Fibroblast of skin of back (primary cell): Measurements from ENCODE around the gene CCDC85A.
A peak's percentile ranks its signal among the peaks of the same experiment; 100 is the strongest.

Source experiments
- DNase-seq: peaks from one replicate; pipeline ENCODE4 v3.0.0-alpha.2; 2013

The CCDC85A gene

DNA sequence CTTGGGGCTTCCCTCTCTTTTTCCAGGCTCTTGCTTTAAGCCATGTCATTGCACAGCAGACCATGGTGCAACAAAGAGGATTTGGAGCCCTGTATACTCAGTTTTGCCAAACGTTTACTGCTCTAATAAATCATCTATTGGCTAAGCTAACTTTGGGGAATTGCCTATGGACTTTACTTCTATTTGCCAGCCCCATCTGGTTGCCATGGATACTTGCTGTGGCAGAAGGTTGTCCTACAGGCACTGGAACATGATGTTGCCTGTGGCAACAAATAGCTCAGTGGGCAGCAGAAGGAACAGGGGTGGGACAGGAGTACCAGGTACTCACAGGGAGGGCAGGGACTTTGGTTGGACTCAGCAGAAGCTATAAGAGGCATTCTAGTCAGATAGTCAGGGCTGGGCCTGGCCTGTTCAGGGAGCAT lies 129.7 kb downstream of the CCDC85A start:
- DNase-seq, result no peak

DNA sequence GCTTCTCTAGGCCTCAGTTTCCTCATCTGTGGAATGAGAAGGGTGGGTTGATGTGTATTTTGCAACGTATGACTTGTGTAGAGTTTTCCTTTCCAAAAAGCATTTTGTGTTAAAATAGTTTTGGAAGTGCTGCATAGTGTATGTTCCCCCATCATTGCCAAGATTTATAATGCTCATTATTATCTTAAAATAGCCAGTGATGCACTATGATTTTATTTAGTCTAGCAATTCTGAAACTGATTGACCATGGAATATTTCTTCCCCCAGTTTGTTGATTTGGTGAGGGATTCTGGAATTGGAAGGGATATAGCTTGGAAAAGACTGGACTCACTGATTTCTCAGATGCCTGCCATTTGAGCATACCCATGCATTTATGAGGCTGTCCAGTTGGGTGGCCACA lies 130.6 kb downstream of the CCDC85A start:
- no peak for DNase-seq

DNA sequence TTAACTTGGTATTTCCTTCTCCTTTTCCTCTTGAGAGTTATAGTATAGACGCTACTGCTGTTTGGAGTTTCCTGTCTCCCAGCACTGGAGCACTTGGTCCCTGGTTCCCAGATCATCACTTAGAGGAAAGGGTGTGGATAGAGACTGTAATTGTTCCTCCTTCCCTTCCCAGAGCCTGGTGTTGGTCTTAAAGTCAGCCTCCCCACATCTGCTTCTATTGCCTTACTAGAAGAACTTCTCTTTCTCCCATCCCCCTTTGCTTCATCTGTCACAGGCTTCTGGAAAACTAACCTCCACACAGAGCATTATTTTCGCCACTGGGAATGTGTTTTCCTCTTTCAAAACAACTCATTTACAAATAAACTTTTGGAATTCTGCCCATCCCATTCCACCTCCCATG lies 131.0 kb downstream of the CCDC85A start:
- DNase-seq, result no peak

DNA sequence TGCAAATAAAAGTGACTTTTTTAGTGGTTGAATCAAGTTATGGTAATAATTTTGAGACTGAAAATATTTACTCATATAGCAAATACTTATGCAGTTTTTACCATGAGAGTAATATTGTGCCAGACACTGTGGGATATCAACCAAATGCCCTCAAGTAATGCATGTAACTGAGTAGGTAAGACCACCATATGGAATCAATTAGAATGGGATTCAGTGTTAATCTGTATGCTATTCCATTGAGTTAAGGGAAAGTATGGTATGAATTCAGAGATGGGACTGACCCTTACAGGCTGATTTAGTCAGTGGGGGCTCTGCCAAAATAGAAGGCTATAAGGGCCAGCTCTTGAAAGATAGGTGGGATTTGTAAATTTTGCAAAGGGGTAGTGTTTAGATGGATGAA lies 131.6 kb downstream of the CCDC85A start:
- no peak for DNase-seq

DNA sequence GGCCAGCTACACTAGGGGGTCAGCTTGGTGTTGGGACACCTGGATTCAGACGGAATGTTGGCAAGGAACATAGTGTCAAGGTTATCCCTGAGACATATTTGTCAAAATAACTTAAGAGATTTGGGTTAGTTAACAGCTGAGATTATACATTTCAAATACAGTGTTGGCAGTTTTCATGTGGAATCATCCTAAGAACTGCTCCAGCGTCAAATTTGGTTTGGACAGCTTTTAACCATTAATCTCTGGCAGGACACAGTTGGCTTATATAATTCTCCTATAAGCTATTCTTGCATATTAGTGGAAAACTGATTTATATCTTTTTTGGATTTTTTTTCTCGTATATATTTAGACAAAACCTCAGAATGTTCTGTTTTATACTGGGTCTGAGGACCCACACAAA lies 132.2 kb downstream of the CCDC85A start:
- DNase-seq, result no peak

DNA sequence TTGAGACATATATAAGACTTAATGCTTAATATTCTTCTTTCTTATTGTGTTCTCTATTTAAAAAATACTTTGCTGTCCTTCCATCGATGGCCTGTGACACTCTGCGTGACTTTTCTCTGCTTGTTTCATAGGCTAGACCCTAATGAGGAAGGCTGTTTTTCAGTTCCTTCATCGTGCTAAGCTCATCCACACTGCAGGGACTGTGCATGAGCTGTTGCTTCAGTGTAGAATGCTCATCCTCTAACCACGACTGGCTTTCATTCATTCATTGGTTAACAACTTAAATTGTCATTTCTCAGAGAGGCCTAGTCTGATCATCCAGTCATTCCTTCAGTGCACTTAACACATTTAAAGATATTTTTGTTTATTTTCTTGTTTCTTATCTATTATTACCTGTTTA lies 134.4 kb downstream of the CCDC85A start:
- no peak for DNase-seq

DNA sequence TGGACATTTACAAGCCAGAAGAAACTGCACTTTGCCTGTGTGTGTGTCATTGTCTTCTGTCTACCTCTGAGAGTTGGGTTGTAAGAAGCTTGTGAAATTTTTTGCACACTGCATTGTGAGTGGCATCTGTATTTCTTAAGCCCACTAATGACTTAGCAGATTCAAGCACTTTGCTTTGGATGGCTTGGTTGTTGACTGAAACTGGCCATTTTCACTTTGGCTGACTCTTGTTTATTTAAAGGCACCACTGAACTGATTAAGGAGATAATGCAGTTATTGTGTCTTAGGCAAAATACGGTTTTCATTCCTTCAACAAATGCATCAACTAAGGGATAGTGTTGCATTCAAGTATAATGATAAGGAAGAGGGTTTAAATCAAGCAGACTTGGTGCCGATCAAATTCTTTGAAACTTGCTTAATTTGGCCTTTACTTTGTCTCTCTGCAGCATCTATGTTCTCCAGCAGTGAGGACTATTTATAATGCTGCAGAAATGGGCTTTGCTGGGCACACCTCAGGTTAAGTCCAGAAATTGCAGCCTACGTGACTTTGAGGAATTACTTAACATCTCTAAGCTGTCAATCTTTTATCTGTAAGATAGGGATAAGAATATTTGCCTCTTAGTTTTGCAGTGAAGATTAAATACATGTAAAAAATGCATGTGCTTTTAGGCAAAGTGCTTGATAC lies 142.0 kb downstream of the CCDC85A start:
- no peak for DNase-seq

DNA sequence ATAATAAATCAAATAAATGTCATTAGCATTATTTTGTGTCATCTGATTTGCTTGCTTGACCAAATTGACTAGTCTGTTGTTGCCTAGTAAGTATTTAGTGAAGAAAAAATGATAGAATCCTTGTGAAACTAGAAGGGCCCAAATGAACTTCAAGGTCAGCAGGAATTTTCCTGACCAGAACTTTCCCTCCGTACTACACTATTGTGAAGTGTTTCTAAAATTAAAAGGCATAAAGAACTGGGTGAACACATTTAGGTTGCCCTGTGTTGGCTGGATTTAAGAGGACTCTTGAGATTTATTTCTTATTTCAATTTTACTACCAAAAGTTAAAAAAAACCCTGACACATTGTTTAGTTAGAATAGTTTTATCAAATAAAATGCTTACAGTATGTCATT lies 142.6 kb downstream of the CCDC85A start:
- DNase-seq, result no peak

DNA sequence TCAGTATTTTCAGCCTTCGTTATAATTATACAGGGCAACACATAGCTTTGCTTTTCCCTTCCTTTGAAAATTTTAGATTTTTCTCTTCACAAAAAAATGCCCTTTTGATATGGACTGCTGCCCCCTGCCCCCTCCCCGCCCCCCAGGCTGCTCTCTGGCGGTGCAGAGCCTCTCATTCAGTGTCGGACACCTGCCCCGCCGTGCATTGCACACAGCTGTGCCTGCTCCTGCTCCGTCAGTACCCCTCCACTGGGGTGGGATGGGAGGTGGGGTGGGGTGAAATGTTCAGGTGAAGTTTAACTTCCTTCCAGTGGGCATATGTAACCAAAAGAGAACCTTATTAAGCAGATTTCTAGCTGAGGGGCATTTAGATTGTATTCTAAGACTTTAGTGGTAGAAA lies 148.0 kb downstream of the CCDC85A start:
- DNase-seq, result no peak

DNA sequence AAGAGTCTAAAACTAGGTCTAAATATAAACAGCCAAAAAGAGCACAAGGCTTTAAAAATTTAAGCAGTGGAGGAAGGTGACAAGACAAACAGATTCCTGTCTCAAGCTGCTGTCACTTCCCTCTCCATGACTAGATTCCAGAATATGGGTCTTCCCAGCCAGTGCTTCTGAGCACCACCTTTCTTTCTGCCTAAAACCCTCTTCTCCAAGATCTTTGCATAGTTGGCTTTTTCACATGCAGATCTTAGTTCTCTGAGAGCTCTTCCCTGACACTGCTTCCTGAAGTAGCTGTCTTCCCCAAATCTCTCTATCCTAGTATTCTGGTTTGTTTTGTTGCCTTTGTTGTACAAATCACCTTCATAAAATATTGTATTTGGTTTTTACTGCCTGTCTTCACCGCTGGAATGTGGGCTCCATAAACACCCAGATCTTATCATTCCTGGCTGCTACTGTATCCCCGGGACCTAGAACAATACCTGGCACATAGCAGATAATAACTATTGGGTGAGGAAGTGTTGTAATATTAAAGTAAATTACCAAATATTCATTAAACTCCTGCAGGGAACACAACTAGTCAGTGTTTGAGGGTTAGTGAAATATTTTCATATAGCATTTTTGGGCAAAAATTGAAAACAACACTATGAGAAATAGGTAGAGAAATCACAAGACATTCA lies 150.2 kb downstream of the CCDC85A start:
- no peak for DNase-seq

DNA sequence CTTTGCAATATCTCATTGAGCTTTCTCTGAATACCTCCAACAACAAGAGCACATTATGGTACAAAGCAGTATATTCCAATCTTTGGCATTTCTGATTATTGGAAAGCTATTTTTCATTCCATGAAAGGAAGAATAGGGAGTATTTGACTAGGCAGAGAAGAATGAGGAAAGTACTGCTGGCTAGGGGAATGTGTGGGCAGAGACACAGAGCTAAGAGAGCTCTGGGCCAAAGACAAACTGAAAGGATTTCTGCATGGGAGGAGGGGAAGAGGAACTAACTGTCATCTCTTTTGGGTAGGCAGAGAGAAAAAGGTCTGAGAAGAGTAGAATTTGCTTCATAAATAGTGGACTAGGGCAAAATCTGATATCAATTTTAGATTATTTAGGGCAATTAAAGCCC lies 150.8 kb downstream of the CCDC85A start:
- no peak for DNase-seq

DNA sequence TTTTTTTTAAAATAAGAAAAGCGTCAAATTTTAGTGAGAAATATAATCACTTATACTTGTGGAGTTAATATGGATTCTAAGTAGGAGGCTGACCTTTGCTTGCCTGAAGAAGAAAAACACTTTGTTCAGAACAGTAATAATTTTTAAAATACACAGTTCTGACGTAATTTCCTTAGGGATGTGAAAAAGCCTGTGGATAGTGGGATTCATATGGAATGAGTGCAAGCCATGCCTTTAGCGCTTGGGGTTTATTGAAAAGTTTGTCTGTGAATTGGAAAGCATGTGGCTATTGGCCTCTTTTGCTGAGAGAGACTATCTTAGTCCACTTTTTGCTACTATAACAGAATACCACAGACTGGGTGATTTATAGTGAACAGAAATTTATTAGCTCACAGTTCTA lies 151.3 kb downstream of the CCDC85A start:
- DNase-seq, result no peak

DNA sequence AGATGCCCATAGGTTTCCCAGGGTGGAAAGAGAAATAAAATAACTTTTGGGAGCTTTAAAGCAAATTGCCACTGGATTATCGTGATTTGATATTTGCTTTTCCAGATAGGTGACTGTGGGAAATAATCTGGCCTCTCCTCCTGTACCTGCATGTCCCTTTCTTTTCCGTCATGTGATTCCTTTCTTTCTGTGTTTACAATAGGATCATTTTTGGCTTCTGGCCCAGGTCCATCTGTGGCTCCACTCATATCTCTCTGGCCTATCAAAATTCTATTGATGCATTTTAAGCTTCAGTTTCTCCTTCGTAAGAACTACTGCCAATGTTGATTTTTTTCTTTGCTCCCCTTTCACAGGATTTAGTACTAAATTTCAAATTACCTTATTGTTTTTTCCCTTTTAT lies 153.6 kb downstream of the CCDC85A start:
- DNase-seq, result no peak

DNA sequence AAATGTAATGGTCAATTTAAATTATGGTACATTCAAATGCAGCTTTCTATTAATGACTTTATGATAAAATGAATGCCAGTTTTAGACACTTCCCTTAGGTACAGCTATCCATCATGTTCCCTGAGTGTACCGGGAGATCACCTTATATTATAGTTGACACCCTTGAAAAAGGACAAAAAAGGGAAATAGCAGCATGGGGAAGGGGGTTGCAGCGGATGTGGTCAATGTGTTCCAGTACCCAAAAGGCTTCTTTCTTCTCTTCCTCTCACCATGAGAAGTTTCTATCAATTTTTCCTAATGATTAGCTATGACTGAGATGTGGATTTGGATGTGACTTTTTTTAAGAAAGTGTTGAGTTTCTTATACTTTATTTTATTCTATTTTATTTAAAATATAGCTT lies 154.4 kb downstream of the CCDC85A start:
- no peak for DNase-seq

DNA sequence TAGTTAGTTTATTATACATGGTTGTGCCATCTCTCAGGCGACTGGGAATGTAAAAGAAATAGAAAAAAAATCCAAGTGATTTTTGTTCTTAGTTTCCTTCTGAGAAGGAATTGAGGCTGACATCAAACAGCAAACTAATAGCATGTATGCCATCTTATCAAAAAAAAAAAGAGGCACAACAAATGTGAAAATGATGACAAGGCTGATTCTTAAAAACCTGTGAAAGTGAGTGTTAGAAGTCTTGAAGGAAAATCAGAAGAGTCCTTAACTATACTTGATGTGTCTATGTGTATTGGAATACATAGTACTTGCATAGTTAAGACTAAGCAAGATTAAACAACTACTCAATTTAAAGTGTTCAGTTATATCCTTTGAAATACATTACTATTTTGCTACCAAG lies 161.0 kb downstream of the CCDC85A start:
- DNase-seq, result no peak

DNA sequence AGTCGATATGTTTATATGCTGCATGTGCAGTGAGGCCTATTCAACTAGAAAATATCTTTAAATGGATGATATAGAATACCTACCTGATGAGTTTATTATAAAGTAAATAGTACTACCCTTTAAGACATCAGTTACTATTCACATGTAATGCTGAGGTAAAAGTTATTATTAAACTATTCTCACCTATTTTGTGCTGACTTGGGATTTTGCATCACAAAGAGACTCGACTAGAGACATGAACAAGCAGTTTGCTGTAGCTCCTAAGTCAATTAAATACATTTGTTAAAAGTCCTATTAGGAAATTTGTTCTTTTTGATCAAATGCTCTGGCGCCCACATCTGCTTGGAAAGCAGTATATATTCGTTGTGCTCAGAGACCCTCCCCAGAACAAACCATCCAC lies 164.1 kb downstream of the CCDC85A start:
- DNase-seq, result no peak

DNA sequence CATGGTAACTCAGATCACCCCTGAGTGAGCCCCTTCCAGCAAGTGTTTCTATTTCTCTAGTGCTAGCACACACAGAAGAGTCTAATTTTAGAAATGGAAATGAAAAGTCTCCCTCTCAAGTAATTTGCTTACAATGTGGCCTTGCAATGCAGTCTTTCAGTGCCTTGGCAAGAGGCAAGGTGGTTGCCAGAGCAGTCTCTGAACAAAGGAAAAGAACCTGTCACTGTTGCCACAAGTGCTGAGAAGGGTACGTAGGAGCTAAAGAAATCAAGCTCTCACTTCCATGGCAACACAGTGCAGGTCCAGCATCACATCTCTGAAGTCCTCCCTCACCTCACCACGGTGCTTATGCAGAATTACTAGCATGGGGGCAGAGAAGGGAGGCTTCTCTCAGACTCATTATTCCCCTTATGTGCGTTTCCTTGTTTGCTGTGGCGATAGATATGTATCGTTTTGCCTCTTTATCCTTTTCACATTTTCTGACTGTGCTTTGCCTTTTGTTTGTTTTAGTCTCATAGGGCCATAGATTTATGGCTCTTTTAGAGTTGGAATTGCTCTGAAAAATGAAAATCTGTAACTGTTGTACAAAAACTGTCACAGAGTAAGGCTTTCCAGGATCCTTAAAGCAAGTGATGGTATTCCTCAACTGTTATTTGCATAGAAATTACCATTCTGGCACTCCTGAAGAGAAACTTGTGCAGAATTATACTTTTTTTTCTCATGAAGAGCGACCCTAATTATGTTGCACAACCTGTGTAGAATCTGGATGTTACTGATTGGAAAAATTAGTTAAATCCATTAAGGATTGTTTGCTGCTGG lies 164.8 kb downstream of the CCDC85A start:
- DNase-seq, result no peak

DNA sequence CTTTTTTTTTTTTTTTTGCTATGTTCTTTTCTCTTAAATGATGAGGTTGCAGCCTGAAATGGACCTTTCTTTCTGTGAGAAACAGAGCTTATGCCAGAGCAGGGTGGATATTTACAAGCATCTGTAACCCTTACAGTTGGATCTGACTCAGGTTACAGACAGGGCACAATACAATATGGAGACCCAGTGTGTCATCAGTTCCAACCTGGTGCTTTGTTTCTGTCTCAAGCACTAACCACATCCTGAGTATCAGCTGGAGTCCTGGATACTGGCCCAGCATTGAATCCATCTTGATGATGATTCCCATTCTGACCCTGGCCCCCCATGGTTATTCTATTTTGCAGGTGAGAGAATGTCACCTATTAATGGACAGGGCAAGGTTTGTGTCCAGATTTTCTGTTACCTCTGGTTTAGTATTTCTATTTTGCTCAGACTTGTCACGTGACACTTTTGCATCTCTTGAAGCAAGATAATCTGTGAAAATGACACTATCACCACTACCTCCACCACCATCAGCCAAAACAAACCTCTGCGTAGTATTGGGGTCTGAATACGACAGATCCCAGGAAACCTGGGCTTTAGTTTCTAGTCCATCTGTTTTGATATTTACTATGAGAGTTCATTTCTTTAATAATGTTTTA lies 174.0 kb downstream of the CCDC85A start:
- DNase-seq, result no peak

DNA sequence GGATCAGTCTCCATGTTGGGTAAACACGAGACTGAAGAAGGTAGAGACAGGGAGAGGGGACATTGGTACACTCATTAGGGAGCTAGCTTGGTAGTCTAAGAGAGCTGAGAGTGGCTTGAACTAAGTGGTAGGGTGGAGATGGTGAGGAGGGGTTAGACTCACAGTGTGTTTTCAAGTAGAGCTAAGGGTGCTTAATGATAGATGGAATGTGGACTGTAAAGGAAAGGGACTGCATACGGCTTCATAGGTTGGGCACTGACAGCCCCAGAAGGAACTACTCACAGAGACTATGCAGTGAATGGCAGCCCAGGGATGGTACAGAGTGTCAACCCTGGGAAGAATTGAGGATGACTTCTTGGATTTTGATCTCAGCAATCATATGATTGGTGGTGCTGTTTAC lies 178.1 kb downstream of the CCDC85A start:
- DNase-seq, result no peak

DNA sequence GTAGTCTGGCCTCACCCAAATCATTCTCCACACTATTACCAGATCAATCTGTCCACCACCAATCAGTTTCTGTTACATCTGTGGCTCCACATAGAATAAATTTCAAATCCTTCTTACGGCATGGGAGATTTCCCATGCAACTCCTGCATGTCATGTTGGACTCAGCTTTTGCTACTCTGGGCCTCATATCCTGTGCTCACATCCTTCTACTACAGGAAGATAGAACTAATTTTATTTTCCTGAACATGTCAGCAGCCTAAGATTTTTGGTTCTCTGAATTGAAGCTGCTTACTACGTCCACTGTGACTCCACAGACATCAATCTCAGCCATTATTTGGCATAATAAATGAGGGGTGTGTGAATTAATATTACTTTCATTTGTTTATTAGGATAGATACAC lies 181.1 kb downstream of the CCDC85A start:
- no peak for DNase-seq

DNA sequence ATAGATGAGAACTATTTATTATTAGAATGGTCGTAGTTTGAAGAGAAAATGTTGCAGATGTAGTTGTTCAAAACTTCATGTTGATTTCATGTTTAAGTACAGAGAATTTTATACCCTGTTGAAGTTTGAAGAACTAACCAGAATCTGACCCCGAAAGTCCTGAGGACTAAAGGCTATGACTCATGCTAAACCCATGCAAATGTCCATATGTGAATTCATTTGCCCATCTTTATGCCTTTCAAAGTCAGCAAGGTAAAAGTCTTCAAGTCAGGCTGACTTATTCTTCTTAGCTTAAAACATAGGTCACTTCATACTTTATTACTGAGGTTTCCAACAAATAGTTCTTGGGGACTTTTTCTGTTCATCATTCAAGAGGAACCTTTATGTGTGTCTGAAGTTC lies 185.5 kb downstream of the CCDC85A start:
- peak; percentile 20 for DNase-seq

DNA sequence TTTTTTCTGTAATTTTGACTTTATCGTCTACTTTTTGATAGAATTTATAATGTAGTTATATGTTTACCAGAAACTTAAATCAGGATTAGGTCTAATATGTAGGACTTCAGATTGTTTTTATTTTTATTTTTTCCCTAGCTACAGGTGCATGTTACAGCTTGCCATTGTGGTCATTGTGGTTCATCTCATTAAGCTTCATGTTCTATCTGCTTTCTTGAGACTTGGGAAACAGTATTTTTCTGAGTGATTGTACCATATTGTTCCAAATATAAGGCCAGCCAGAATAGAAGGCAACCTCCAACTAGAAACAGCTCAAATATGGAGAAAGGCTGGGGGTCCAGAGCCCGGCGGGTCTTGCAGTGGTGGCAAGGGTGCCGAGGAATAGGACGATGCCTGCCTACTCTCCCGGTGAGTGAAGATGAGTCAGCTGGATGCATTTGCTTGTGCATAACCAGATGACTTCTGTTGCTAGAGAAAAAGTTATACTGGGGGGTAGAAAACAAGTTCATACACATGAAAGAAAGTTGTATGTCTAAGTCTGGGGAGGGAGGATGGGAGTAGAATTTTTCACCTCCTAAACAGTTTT lies 188.4 kb downstream of the CCDC85A start:
- DNase-seq, result no peak

DNA sequence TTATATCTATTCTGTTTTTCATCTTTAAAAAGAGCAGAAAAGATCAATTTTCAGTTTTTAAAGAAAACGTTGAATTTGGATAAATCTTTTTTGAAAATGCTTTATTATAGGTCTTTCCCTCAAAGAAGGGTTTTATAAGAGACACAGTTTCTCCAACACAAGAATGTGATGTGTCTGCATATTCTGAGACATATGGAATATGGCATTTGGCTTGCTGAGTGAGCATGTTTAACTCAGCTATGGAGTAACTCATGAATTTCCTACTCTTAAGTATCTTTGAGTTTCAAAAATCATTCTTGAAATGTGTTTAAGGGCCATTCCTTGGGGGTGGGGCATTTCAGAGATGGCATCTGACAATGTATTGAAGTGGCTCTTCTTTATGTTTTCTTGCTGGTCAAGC lies 191.5 kb downstream of the CCDC85A start:
- no peak for DNase-seq
